ENCODE results near the gene RANBP3L.
"Not testable (repeated sequence)": the region's sequence is repeated elsewhere in the genome, so short reads cannot be mapped to it uniquely, and the experiment has no call there.

RANBP3L gene

GRCh38 chr5:36217988-36218387, 83.7 kb downstream of the RANBP3L start:
- Mint-ChIP-seq H3K4me1 (ENCODE audit: low read depth) (no peaks in the 10 kb centered on the region), H3K36me3 (ENCODE audit: low read depth) (peaks cover 3% of the 10 kb centered on the region), H3K27ac (no peak overlapping the region), H3K9me3 (no peaks in the 10 kb centered on the region), H3K4me3 (no peak overlapping the region), H3K27me3 (ENCODE audit: low read depth) (no peaks in the 10 kb centered on the region)
- no peak for DNase-seq (ENCODE audit: low spot score)

- Mint-ChIP-seq H3K27me3 (ENCODE audit: low read depth) (no peaks in the 10 kb centered on the region), H3K36me3 (ENCODE audit: low read depth) (peaks cover 6% of the 10 kb centered on the region), H3K9me3 (no peaks in the 10 kb centered on the region), H3K4me1 (ENCODE audit: low read depth) (no peaks in the 10 kb centered on the region), H3K27ac (no peak overlapping the region), H3K4me3 (no peak overlapping the region)
- DNase-seq (ENCODE audit: low spot score), result no peak
These were observed 84.1 kb downstream of the RANBP3L start for GRCh38 chr5:36217567-36217966.

- Mint-ChIP-seq H3K27me3 (ENCODE audit: low read depth) (no peaks in the 10 kb centered on the region), H3K27ac (no peak overlapping the region), H3K4me1 (ENCODE audit: low read depth) (no peaks in the 10 kb centered on the region), H3K9me3 (no peaks in the 10 kb centered on the region), H3K4me3 (no peak overlapping the region), H3K36me3 (ENCODE audit: low read depth) (peaks cover 7% of the 10 kb centered on the region)
- no peak for DNase-seq (ENCODE audit: low spot score)
These were observed 85.8 kb downstream of the RANBP3L start for GRCh38 chr5:36215910-36216309.

- no peak overlapping the region for H3K4me3 Mint-ChIP-seq
- H3K27ac Mint-ChIP-seq, result no peak overlapping the region
- H3K9me3 Mint-ChIP-seq, result no peaks in the 10 kb centered on the region
- no peaks in the 10 kb centered on the region for H3K4me1 Mint-ChIP-seq (ENCODE audit: low read depth)
- peaks cover 9% of the 10 kb centered on the region for H3K36me3 Mint-ChIP-seq (ENCODE audit: low read depth)
- DNase-seq (ENCODE audit: low spot score), result no peak
- H3K27me3 Mint-ChIP-seq (ENCODE audit: low read depth), result no peaks in the 10 kb centered on the region
These were observed 87.3 kb downstream of the RANBP3L start for GRCh38 chr5:36214436-36214835.

DNA sequence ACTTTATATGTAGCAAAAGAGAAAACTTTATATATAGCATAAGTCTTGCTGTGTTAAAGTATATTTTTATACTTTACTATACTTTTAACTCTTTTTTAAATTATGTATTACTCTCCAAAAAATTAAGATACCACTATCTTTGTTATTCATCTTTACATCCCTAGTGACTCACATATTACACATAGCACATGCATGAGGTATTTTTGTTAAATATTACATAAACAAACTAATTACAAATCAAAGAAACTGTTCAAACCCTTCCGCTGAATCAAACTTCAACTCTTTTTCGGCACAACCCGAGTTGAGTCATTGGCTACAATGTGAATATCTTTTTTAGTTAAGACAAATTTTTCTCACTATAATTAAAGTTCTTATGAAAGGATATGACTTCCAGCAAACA, 92.0 kb downstream of the RANBP3L start:
- H3K4me3 Mint-ChIP-seq, result no peak overlapping the region
- H3K36me3 Mint-ChIP-seq (ENCODE audit: low read depth), result peaks cover 15% of the 10 kb centered on the region
- H3K27me3 Mint-ChIP-seq (ENCODE audit: low read depth), result no peaks in the 10 kb centered on the region
- H3K9me3 Mint-ChIP-seq, result no peaks in the 10 kb centered on the region
- H3K4me1 Mint-ChIP-seq (ENCODE audit: low read depth), result no peaks in the 10 kb centered on the region
- no peak overlapping the region for H3K27ac Mint-ChIP-seq
- DNase-seq (ENCODE audit: low spot score), result no peak

DNA sequence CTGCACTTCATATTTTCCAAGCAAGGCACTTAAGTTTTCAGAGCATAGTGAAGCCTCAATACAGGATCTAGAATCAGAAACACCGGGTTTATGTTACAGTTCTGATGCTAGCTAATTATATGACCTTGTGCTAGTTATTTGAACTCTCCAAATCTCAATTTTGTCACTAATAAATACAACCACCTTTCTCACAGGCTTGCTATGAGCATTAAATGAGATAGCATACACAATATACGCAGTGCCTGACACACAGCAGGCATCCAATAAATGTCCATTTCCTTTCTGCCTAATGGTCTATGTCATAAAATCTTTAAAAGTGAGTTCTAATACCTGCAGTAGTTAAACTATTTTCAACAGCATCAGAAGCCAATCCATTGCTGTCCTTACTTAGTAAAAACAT, 92.9 kb downstream of the RANBP3L start:
- Mint-ChIP-seq H3K27ac (no peak overlapping the region), H3K4me1 (ENCODE audit: low read depth) (no peaks in the 10 kb centered on the region), H3K27me3 (ENCODE audit: low read depth) (no peaks in the 10 kb centered on the region), H3K4me3 (no peak overlapping the region), H3K9me3 (no peaks in the 10 kb centered on the region), H3K36me3 (ENCODE audit: low read depth) (peaks cover 15% of the 10 kb centered on the region)
- no peak for DNase-seq (ENCODE audit: low spot score)

DNA sequence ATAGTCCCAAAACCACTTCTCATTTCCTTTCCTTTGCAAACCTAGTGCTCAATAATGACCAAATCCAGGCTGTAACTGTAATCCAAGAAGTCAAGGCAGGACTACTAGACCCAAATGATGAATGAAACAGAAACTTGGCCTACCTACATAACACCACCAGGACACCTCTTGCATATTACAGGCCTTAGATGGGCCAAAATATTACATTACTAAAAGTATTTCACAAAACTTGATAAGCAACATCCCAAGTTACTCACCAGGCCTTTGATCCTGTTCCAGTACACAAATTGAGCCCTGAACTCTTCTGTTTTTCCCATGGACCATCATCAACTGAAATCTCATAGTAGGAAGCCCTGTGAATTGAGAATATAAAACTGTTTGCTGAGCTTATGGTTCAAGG, 94.8 kb downstream of the RANBP3L start:
- H3K9me3 Mint-ChIP-seq, result no peaks in the 10 kb centered on the region
- no peak for DNase-seq (ENCODE audit: low spot score)
- no peaks in the 10 kb centered on the region for H3K27me3 Mint-ChIP-seq (ENCODE audit: low read depth)
- no peak overlapping the region for H3K27ac Mint-ChIP-seq
- no peaks in the 10 kb centered on the region for H3K4me1 Mint-ChIP-seq (ENCODE audit: low read depth)
- no peak overlapping the region for H3K4me3 Mint-ChIP-seq
- H3K36me3 Mint-ChIP-seq (ENCODE audit: low read depth), result peaks cover 11% of the 10 kb centered on the region

DNA sequence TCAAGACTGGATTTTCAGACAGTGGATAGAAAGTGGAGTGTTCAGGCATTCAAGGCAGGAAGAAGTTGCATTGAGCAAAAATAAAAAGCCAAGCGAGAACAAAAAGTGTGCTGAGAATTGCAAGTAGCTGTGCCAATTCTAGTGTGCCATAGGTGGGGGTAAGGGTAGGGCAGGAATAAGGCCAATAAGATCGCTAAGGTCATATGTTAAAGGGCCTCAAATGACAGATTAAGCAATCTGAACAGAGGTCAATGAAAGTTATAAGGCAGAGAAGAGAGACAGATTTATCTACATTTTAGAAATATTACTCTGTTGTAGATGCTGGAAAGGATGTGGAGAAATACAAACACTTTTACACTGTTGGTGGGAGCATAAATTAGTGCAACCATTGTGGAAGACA, 96.4 kb downstream of the RANBP3L start:
- Mint-ChIP-seq H3K36me3 (ENCODE audit: low read depth) (peaks cover 11% of the 10 kb centered on the region), H3K27me3 (ENCODE audit: low read depth) (no peaks in the 10 kb centered on the region), H3K4me1 (ENCODE audit: low read depth) (no peaks in the 10 kb centered on the region), H3K9me3 (no peaks in the 10 kb centered on the region), H3K4me3 (no peak overlapping the region), H3K27ac (no peak overlapping the region)
- no peak for DNase-seq (ENCODE audit: low spot score)

DNA sequence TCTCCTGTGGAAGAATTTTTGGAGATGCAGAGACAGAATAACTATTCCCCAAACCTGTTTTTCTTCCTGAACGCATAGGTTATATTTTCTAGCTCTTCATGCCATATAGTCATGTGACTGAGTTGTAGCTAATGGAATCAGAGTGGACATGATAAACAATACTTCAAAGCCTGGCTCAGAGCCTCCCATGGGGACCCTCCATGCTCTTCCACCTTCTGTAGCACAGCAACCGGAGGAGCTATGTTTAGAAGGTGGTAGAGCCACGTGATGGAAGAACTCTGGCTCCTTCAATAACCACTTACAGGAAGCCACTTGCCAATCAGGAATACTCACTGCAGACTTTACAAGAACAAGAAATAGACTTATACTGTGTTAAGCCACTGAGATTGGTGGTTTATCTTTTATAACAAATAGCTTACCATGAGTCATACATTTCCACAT, 99.2 kb downstream of the RANBP3L start:
- Mint-ChIP-seq H3K27ac (no peak overlapping the region), H3K36me3 (ENCODE audit: low read depth) (peaks cover 11% of the 10 kb centered on the region)

DNA sequence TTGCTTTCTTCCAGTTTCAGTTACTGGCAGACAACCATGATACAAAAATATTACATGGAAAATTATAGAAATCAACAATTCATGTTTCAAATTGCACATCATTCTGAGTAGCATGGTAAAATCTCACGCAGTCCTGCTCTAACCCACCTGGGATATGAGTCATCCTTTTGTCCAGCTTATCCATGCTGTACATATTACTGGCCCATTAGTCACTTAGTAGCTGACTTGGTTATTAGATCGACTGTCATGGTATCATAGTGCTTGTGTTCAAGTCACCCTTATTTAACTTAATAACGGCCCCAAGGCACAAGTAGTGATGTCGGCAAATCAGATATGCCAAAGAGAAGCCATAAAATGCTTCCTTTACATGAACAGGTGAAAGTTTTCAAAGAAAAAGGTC, 101.2 kb downstream of the RANBP3L start:
- no peak overlapping the region for H3K4me3 Mint-ChIP-seq
- no peak for DNase-seq (ENCODE audit: low spot score)
- peaks cover 10% of the 10 kb centered on the region for H3K36me3 Mint-ChIP-seq (ENCODE audit: low read depth)
- H3K4me1 Mint-ChIP-seq (ENCODE audit: low read depth), result no peaks in the 10 kb centered on the region
- no peaks in the 10 kb centered on the region for H3K27me3 Mint-ChIP-seq (ENCODE audit: low read depth)
- H3K27ac Mint-ChIP-seq, result no peak overlapping the region
- H3K9me3 Mint-ChIP-seq, result no peaks in the 10 kb centered on the region

More for the DNA sequence above, 99.2 kb downstream of the RANBP3L start:
- Mint-ChIP-seq H3K27me3 (ENCODE audit: low read depth) (no peaks in the 10 kb centered on the region), H3K4me3 (no peak overlapping the region), H3K4me1 (ENCODE audit: low read depth) (no peaks in the 10 kb centered on the region), H3K9me3 (no peaks in the 10 kb centered on the region)
- DNase-seq (ENCODE audit: low spot score), result no peak

GRCh38 chr5:36199620-36200019, 102.1 kb downstream of the RANBP3L start:
- no peak overlapping the region for H3K27ac Mint-ChIP-seq
- DNase-seq (ENCODE audit: low spot score), result no peak
- H3K36me3 Mint-ChIP-seq (ENCODE audit: low read depth), result peaks cover 10% of the 10 kb centered on the region
- H3K4me1 Mint-ChIP-seq (ENCODE audit: low read depth), result no peaks in the 10 kb centered on the region
- H3K9me3 Mint-ChIP-seq, result no peaks in the 10 kb centered on the region
- H3K27me3 Mint-ChIP-seq (ENCODE audit: low read depth), result no peaks in the 10 kb centered on the region
- no peak overlapping the region for H3K4me3 Mint-ChIP-seq

DNA sequence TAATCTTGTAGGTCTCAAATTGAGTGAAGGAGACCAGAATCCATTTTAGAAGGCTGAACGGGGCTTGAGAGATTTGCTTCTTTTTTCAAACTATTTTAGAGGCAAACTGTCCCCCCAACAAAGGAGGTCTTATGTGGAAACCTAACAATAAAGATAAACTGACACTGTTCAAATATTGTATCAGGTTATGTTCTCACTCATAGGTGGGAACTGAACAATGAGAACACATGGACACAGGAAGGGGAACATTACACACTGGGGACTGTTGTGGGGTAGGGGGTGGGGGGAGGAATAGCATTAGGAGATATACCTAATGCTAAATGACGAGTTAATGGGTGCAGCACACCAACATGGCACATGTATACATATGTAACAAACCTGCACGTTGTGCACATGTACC, 102.9 kb downstream of the RANBP3L start:
- peaks cover 10% of the 10 kb centered on the region for H3K36me3 Mint-ChIP-seq (ENCODE audit: low read depth)
- H3K27ac Mint-ChIP-seq; H3K4me3 Mint-ChIP-seq; DNase-seq (ENCODE audit: low spot score); H3K27me3 Mint-ChIP-seq (ENCODE audit: low read depth); H3K4me1 Mint-ChIP-seq (ENCODE audit: low read depth); H3K9me3 Mint-ChIP-seq: not testable (repeated sequence)
